Erythroblast (primary cell): Measurements from ENCODE around the gene MACROD2.

Source experiments
- GATA1 ChIP-seq: IDR thresholded peaks from 2 replicates; pipeline ENCODE4 v1.6.1; 2011; ENCODE audit warnings: low read depth, mild to moderate bottlenecking, control low read depth, low read length, moderate library complexity
- POLR2A ChIP-seq: IDR thresholded peaks from 2 replicates; pipeline ENCODE4 v1.6.1; 2011; ENCODE audit warnings: mild to moderate bottlenecking, low read length

DNA sequence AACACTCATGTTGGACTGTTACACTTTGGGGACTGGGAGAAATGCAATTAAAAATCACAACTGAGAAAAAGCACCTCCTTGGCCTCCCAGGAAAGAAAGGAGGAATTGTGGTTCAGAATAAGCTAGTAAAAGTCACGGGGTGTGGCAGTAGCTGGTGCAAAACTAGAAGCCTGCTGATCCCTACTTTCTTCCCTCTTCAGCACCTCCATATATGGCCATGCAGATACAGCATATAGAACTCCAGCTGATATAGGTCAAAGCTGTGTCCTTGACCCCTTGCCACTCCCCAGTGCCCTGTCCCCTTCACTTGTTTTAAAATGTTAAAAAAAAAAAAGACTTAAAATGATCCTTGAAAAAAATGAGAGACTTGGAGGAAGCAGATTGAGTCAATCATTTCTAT is 347.6 kb downstream of the MACROD2 start:
- no peak for TF ChIP-seq POLR2A
- TF ChIP-seq GATA1: no peak
